Upper lobe of left lung (tissue), 4 donors: ENCODE measurements around the gene CENPU.

ENCODE experiments used
- CTCF ChIP-seq, 6 experiments: fragments of 450-650 bp in 4 of 6; fragments of 200-600 bp in 2 of 6; sonication (generic) in 2 of 6; IDR thresholded peaks; one replicate each; pipeline ENCODE4 v1.5.1; 2016 to 2019; ENCODE audit warnings: antibody characterized with exemption in 6 of 6
- EP300 ChIP-seq, 4 donors: sonication (generic); formaldehyde crosslinking; IDR thresholded peaks; one replicate each; pipeline ENCODE4 v1.5.1; 2017; ENCODE audit warnings: antibody characterized with exemption in 4 of 4, control low read depth in 2 of 4
- POLR2A ChIP-seq, 4 donors: fragments of 450-650 bp; IDR thresholded peaks; one replicate each; pipeline ENCODE4 v1.5.1; 2016 to 2017; ENCODE audit warnings: antibody characterized with exemption in 4 of 4, mild to moderate bottlenecking in 2 of 4

GRCh38 chr4:184662236-184662635 lies 71.7 kb downstream of the CENPU start:
- TF ChIP-seq POLR2A (IDR thresholded peaks at IDR 0.05) = no peak
- no peak for TF ChIP-seq CTCF (IDR thresholded peaks at IDR 0.05)
- no peak for TF ChIP-seq EP300 (IDR thresholded peaks at IDR 0.05)
